OCI-LY1 (cell line): ENCODE data around the gene ARHGEF28.

Experiments used
- H2AFZ ChIP-seq: fragments of 200-600 bp; sonication (generic), shearing (Covaris generic); 2 replicates; pipeline ENCODE4 v1.6.0; 2014; ENCODE audit warnings: antibody characterized with exemption, mild to moderate bottlenecking, low read length
- H3F3A ChIP-seq: fragments of 200-600 bp; sonication (generic), shearing (Covaris generic); 2 replicates; pipeline ENCODE4 v1.6.0; 2014; ENCODE audit warnings: mild to moderate bottlenecking, antibody characterized with exemption, low read length, moderate library complexity; ENCODE audit not compliant: insufficient read depth
- H3K27ac ChIP-seq: fragments of 200-600 bp; sonication (generic); 2 replicates; pipeline ENCODE4 v1.5.1; 2014; ENCODE audit warnings: low read length, mixed run types, mild to moderate bottlenecking, low read depth; ENCODE audit not compliant: poor library complexity, severe bottlenecking
- H3K27me3 ChIP-seq: fragments of 200-600 bp; sonication (generic); 2 replicates; pipeline ENCODE4 v1.6.0; 2014; ENCODE audit warnings: antibody characterized with exemption, mild to moderate bottlenecking, low read length, moderate library complexity; ENCODE audit not compliant: insufficient read depth
- H3K36me3 ChIP-seq: fragments of 200-600 bp; sonication (generic); 2 replicates; pipeline ENCODE4 v1.6.1; 2014; ENCODE audit warnings: mild to moderate bottlenecking, antibody characterized with exemption, low read length, moderate library complexity, mixed read lengths; ENCODE audit not compliant: insufficient read depth
- H3K4me1 ChIP-seq: fragments of 200-600 bp; sonication (generic); 2 replicates; pipeline ENCODE4 v1.5.1; 2014; ENCODE audit warnings: mild to moderate bottlenecking, low read length, moderate library complexity; ENCODE audit not compliant: insufficient read depth, severe bottlenecking
- H3K4me2 ChIP-seq: fragments of 200-600 bp; sonication (generic), shearing (Covaris generic); 2 replicates; pipeline ENCODE4 v1.6.1; 2014; ENCODE audit warnings: low read length
- H3K4me3 ChIP-seq: fragments of 200-600 bp; sonication (generic); 2 replicates; pipeline ENCODE4 v1.5.1; 2014; ENCODE audit warnings: low read length, low read depth, mild to moderate bottlenecking, mixed read lengths; ENCODE audit not compliant: poor library complexity, severe bottlenecking
- H3K79me2 ChIP-seq: fragments of 200-600 bp; shearing (Covaris generic); 2 replicates; pipeline ENCODE4 v1.6.1; 2016; ENCODE audit warnings: mixed run types, low read length, mixed read lengths; ENCODE audit not compliant: insufficient read depth
- H3K9ac ChIP-seq: fragments of 200-600 bp; sonication (generic), shearing (Covaris generic); 2 replicates; pipeline ENCODE4 v1.6.1; 2014; ENCODE audit warnings: mild to moderate bottlenecking, low read length, mixed read lengths
- H3K9me2 ChIP-seq: fragments of 200-600 bp; sonication (generic), shearing (Covaris generic); 2 replicates; pipeline ENCODE4 v1.6.1; 2014; ENCODE audit warnings: low read depth, mild to moderate bottlenecking, low read length, mixed read lengths
- H3K9me3 ChIP-seq: fragments of 200-600 bp; shearing (Covaris generic); 2 replicates; pipeline ENCODE4 v1.6.1; 2014; ENCODE audit warnings: low read length, mixed read lengths
- H4K20me1 ChIP-seq: fragments of 200-600 bp; sonication (generic), shearing (Covaris generic); 2 replicates; pipeline ENCODE4 v1.6.0; 2016; ENCODE audit warnings: mild to moderate bottlenecking, low read length; ENCODE audit not compliant: insufficient read depth
- EZH2 ChIP-seq: fragments of 200-600 bp; sonication (generic), shearing (Covaris generic); IDR thresholded peaks from 2 replicates; pipeline ENCODE4 v1.8.0; 2017; ENCODE audit warnings: borderline replicate concordance, mixed run types, mild to moderate bottlenecking, antibody characterized with exemption, low read length, moderate library complexity, mixed read lengths
- TF ChIP-seq, protein P1 (sequence below): fragments of 200-600 bp; sonication (generic), shearing (Covaris generic); IDR thresholded peaks from 2 replicates; pipeline ENCODE4 v1.5.1; 2017; ENCODE audit warnings: mild to moderate bottlenecking, antibody characterized with exemption, low read length, moderate library complexity, mixed read lengths

ARHGEF28 gene

DNA sequence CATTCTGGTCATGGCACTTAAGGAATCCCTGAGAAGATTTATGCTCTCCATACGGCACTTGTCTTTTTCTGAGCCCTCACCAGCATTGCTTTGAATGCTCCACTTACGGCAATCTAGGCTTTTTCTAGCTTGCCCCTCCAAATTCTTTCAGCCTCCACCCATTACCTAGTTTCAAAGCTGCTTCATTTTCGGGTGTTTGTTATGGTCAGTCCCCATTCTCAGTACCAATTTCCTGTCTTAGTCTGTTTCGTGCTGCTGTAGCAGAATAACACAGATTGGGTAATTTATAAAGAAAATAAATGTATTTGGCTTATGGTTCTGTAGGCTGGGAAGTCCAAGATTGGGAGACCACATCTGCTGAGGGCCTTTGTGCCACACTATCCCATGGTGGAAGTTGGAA is 42.0 kb downstream of the ARHGEF28 start:
- Histone ChIP-seq H3K79me2 (no peaks in the 10 kb centered on the region), H2AFZ (no peak overlapping the region), H3K4me2 (no peak overlapping the region), H3K9ac (no peak overlapping the region), H3K27me3 (no peaks in the 10 kb centered on the region), H3K9me3 (no peaks in the 10 kb centered on the region), H3K4me3 (no peak overlapping the region), H3K36me3 (no peaks in the 10 kb centered on the region), H3K27ac (no peak overlapping the region), H3K9me2 (no peaks in the 10 kb centered on the region), H3F3A (no peaks in the 10 kb centered on the region), H3K4me1 (no peaks in the 10 kb centered on the region), H4K20me1 (no peaks in the 10 kb centered on the region)
- no peak for TF ChIP-seq EZH2
- TF ChIP-seq, protein P1, sequence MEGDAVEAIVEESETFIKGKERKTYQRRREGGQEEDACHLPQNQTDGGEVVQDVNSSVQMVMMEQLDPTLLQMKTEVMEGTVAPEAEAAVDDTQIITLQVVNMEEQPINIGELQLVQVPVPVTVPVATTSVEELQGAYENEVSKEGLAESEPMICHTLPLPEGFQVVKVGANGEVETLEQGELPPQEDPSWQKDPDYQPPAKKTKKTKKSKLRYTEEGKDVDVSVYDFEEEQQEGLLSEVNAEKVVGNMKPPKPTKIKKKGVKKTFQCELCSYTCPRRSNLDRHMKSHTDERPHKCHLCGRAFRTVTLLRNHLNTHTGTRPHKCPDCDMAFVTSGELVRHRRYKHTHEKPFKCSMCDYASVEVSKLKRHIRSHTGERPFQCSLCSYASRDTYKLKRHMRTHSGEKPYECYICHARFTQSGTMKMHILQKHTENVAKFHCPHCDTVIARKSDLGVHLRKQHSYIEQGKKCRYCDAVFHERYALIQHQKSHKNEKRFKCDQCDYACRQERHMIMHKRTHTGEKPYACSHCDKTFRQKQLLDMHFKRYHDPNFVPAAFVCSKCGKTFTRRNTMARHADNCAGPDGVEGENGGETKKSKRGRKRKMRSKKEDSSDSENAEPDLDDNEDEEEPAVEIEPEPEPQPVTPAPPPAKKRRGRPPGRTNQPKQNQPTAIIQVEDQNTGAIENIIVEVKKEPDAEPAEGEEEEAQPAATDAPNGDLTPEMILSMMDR: no peak

GRCh38 chr5:73668486-73669111 is 42.6 kb downstream of the ARHGEF28 start:
- Histone ChIP-seq H3K9me3 (no peaks in the 10 kb centered on the region), H2AFZ (no peak overlapping the region), H3K4me1 (no peaks in the 10 kb centered on the region), H3K4me3 (no peak overlapping the region), H3K9ac (no peak overlapping the region), H3K27ac (no peak overlapping the region), H3K79me2 (no peaks in the 10 kb centered on the region), H4K20me1 (no peaks in the 10 kb centered on the region), H3F3A (no peaks in the 10 kb centered on the region), H3K9me2 (no peaks in the 10 kb centered on the region), H3K36me3 (no peaks in the 10 kb centered on the region), H3K4me2 (no peak overlapping the region), H3K27me3 (no peaks in the 10 kb centered on the region)
- TF ChIP-seq, protein P1: no peak
- TF ChIP-seq EZH2: no peak

DNA sequence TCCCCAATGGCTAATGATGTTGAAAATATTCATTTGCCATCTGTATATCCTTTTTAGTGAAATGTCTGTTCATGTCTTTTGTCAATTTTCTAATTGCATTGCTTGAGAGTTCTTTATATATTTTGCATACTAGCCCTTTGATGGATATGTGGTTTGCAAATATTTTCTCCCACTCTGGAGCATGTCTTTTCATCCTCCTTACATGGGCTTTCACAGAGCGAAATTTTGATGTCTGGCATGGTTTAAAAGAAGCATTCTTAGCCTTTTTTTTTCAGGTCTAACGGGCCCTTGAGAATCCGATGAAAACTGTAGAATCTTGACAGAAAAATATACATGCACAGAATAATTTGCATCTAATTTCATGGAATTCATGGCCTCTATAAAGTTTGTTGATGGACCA is 44.7 kb downstream of the ARHGEF28 start:
- H3K36me3 ChIP-seq: no peaks in the 10 kb centered on the region
- no peak overlapping the region for H3K4me2 ChIP-seq
- no peak overlapping the region for H3K27ac ChIP-seq
- no peaks in the 10 kb centered on the region for H3K9me3 ChIP-seq
- no peaks in the 10 kb centered on the region for H3K79me2 ChIP-seq
- no peak overlapping the region for H2AFZ ChIP-seq
- H3K4me1 ChIP-seq: no peaks in the 10 kb centered on the region
- no peak overlapping the region for H3K4me3 ChIP-seq
- no peaks in the 10 kb centered on the region for H3K9me2 ChIP-seq
- no peak for TF ChIP-seq EZH2
- TF ChIP-seq, protein P1: no peak
- no peak overlapping the region for H3K9ac ChIP-seq
- no peaks in the 10 kb centered on the region for H3K27me3 ChIP-seq
- H4K20me1 ChIP-seq: no peaks in the 10 kb centered on the region
- no peaks in the 10 kb centered on the region for H3F3A ChIP-seq
